Tibial artery (tissue), 4 donors: ENCODE measurements around the gene MGAT4C.

Source experiments
- DNase-seq, 2 donors: peaks; one replicate each; pipeline ENCODE4 v3.0.0-alpha.2; 2019
- H3K27ac ChIP-seq, 2 donors: fragments of 200-600 bp; sonication (generic) in 1 of 2; 1 replicate in 1 of 2; 2 replicates in 1 of 2; pipeline ENCODE4 v1.5.1; 2018 to 2019; ENCODE audit warnings: mild to moderate bottlenecking in 1 of 2
- H3K27me3 ChIP-seq, 2 donors: fragments of 200-600 bp; sonication (generic) in 1 of 2; one replicate each; pipeline versions ENCODE4 v1.5.1 to v1.6.0; 2016 to 2019
- H3K36me3 ChIP-seq, 3 donors: fragments of 200-600 bp; sonication (generic) in 2 of 3; one replicate each; pipeline ENCODE4 v1.5.1; 2016 to 2019; ENCODE audit warnings: mild to moderate bottlenecking in 2 of 3
- H3K4me1 ChIP-seq, 4 donors: fragments of 200-600 bp; sonication (generic) in 2 of 4; 1 replicate in 3 of 4; 2 replicates in 1 of 4; pipeline ENCODE4 v1.5.1; 2016 to 2019
- H3K4me3 ChIP-seq, 2 donors: fragments of 200-600 bp; sonication (generic) in 1 of 2; 1 replicate in 1 of 2; 2 replicates in 1 of 2; pipeline ENCODE4 v1.5.1; 2018 to 2019; ENCODE audit warnings: mild to moderate bottlenecking in 2 of 2
- H3K9me3 ChIP-seq, 3 donors: fragments of 200-600 bp; sonication (generic) in 1 of 3; one replicate each; pipeline ENCODE4 v1.5.1; 2016 to 2019
- intact Hi-C: fragments of 100-400 bp; cut with DNase I; formaldehyde crosslinking; loops from one replicate; pipeline ENCODE4 v1.15.0; 2023; ENCODE audit warnings: low total_unique reads
- TF ChIP-seq, protein P1 (sequence below), 2 experiments: fragments of 200-600 bp in 1 of 2; fragments of 450-650 bp in 1 of 2; IDR thresholded peaks; one replicate each; pipeline ENCODE4 v1.5.1; 2017 to 2019; ENCODE audit warnings: antibody characterized with exemption in 2 of 2, mild to moderate bottlenecking in 1 of 2, moderate library complexity in 1 of 2

MGAT4C gene

GRCh38 chr12:86018361-86018760 lies 237.8 kb downstream of the MGAT4C start:
- TF ChIP-seq, protein P1, sequence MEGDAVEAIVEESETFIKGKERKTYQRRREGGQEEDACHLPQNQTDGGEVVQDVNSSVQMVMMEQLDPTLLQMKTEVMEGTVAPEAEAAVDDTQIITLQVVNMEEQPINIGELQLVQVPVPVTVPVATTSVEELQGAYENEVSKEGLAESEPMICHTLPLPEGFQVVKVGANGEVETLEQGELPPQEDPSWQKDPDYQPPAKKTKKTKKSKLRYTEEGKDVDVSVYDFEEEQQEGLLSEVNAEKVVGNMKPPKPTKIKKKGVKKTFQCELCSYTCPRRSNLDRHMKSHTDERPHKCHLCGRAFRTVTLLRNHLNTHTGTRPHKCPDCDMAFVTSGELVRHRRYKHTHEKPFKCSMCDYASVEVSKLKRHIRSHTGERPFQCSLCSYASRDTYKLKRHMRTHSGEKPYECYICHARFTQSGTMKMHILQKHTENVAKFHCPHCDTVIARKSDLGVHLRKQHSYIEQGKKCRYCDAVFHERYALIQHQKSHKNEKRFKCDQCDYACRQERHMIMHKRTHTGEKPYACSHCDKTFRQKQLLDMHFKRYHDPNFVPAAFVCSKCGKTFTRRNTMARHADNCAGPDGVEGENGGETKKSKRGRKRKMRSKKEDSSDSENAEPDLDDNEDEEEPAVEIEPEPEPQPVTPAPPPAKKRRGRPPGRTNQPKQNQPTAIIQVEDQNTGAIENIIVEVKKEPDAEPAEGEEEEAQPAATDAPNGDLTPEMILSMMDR (IDR thresholded peaks at IDR 0.05) = no peak
- Histone ChIP-seq H3K27me3 (no peaks in the 10 kb centered on the region), H3K9me3 (no peaks in the 10 kb centered on the region), H3K4me1 (no peaks in the 10 kb centered on the region), H3K36me3 (no peaks in the 10 kb centered on the region), H3K27ac (no peak overlapping the region), H3K4me3 (no peak overlapping the region)
- no peak for DNase-seq
- intact Hi-C loops = no loop called here

GRCh38 chr12:86015026-86015425 lies 241.2 kb downstream of the MGAT4C start:
- H3K4me3 ChIP-seq = no peak overlapping the region
- H3K36me3 ChIP-seq = no peaks in the 10 kb centered on the region
- TF ChIP-seq, protein P1 (IDR thresholded peaks at IDR 0.05) = no peak
- intact Hi-C loops = no loop called here
- no peaks in the 10 kb centered on the region for H3K9me3 ChIP-seq
- H3K27me3 ChIP-seq = no peaks in the 10 kb centered on the region
- H3K4me1 ChIP-seq = no peaks in the 10 kb centered on the region
- DNase-seq = no peak
- H3K27ac ChIP-seq = no peak overlapping the region

- intact Hi-C loops = no loop called here
- no peak overlapping the region for H3K27ac ChIP-seq
- H3K4me3 ChIP-seq = no peak overlapping the region
- no peaks in the 10 kb centered on the region for H3K27me3 ChIP-seq
- no peaks in the 10 kb centered on the region for H3K9me3 ChIP-seq
- DNase-seq = no peak
- no peaks in the 10 kb centered on the region for H3K4me1 ChIP-seq
- no peaks in the 10 kb centered on the region for H3K36me3 ChIP-seq
- TF ChIP-seq, protein P1 (IDR thresholded peaks at IDR 0.05) = no peak
Measured at GRCh38 chr12:86006727-86007126, 249.5 kb downstream of the MGAT4C start.

DNA sequence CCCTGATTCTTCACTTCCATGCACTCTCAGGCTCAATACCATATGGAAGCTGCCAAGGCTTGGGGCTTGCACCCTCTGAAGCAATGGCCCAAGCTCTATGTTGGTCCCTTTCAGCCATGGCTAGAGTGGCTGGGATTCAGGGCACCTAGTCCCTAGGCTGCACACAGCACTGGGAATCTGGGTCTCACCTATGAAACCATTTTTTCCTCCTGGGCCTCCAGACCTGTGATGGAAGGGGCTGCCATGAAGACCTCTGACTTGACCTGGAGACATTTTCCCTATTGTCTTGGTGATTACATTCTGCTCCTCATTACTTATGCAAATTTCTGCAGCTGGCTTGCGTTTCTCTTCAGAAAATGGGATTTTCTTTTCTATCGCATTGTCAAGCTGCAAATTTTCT lies 258.1 kb downstream of the MGAT4C start:
- intact Hi-C loops = no loop called here
- no peak overlapping the region for H3K4me3 ChIP-seq
- H3K9me3 ChIP-seq = peaks cover 0 to 15% (median 0%) of the 10 kb centered on the region in 3 donors
- no peak overlapping the region for H3K27ac ChIP-seq
- no peak for DNase-seq
- H3K4me1 ChIP-seq = no peaks in the 10 kb centered on the region
- H3K36me3 ChIP-seq = no peaks in the 10 kb centered on the region
- H3K27me3 ChIP-seq = no peaks in the 10 kb centered on the region
- TF ChIP-seq, protein P1 (IDR thresholded peaks at IDR 0.05) = no peak

GRCh38 chr12:85996280-85996679 lies 259.9 kb downstream of the MGAT4C start:
- intact Hi-C loops = no loop called here
- TF ChIP-seq, protein P1 (IDR thresholded peaks at IDR 0.05) = no peak

GRCh38 chr12:85993746-85994145 lies 262.4 kb downstream of the MGAT4C start:
- intact Hi-C loops = no loop called here
- Histone ChIP-seq H3K9me3 (peaks cover 0 to 35% (median 22%) of the 10 kb centered on the region in 3 donors), H3K36me3 (no peaks in the 10 kb centered on the region), H3K27me3 (no peaks in the 10 kb centered on the region), H3K4me1 (no peaks in the 10 kb centered on the region), H3K27ac (no peak overlapping the region), H3K4me3 (no peak overlapping the region)
- TF ChIP-seq, protein P1 (IDR thresholded peaks at IDR 0.05) = no peak
- DNase-seq = no peak

More at GRCh38 chr12:85996280-85996679, 259.9 kb downstream of the MGAT4C start:
- Histone ChIP-seq H3K36me3 (no peaks in the 10 kb centered on the region), H3K27me3 (no peaks in the 10 kb centered on the region), H3K9me3 (peaks cover 0 to 31% (median 16%) of the 10 kb centered on the region in 3 donors), H3K4me1 (no peaks in the 10 kb centered on the region), H3K27ac (no peak overlapping the region), H3K4me3 (no peak overlapping the region)
- DNase-seq = no peak
